Caki2 (cell line): Measurements from ENCODE around the gene CDC7. TPM values are rescaled to one million over a fixed set of nuclear protein-coding genes. Genes with fewer than 3 reads are reported as not detected.

Source experiments
- DNase-seq: peaks from one replicate; pipeline ENCODE4 v3.0.0-alpha.2; 2015; ENCODE audit warnings: low read depth
- in situ Hi-C: cut with HindIII; loops from 2 replicates; pipeline ENCODE4 v1.10.0; 2016; ENCODE audit warnings: low sequenced_read_pairs, low pct_unique_long_range_greater_than_20kb, mixed read lengths
- total RNA-seq: library from RNA; depleted of rRNA; stranded (reverse); fragments of >200 nt; shearing (Covaris generic); gene quantifications from 2 replicates; pipeline ENCODE4 v1.2.3, GENCODE V29; 2014; ENCODE audit warnings: low replicate concordance

Gene CDC7
- total RNA-seq, 1 experiment from 2014 or later, result 8.4 TPM

GRCh38 chr1:91537987-91538304, 37.3 kb downstream of the CDC7 start:
- no peak for DNase-seq
- in situ Hi-C loops, result no loop called here

DNA sequence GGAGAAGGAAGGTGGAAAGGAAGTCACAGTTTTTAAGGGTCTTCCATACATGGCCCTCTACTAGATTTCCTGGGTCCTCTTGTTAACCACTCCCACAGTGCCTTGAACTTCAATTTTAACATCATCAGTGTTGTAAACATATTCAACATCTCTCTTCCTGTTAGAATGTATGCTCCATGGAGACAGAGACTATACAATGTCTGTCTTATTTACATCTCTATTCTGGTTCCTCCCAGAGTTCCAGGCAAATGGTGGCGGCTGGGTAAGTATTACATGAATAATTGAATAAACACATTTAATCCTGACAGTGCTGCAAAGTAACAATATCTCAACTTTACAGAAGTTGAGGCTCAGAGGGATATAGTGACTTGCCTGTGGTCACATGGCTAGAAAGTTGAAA, 40.3 kb downstream of the CDC7 start:
- DNase-seq, result no peak
- in situ Hi-C loops, result no loop called here

DNA sequence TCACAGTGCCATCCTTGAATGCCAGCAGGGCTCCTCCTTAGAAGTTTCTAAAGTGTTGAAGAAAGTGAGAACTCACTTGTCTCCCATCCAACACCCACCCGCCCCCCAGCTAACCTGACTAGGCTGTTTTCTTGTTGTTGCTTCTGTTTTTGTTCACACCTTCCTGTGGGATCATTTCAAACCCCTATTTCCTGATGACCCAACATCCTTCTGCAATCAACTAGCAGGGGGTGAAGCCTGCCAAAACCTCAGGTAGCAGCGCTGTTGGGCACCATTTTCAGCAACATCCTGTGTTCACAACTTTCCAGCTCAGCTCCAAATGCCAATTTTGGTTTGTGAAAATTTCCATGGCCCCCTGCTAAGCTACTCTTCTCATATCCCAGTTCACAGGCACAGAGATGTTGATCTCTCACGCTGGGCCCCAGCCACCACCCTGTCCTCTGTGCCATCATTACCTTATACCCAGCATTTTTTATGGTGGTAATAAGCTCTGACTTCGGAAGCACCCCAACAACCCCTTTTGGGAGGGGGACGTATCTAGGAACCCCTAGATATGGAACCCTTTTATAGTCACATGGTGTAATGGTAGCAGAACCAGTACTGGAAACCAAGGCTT, 41.4 kb downstream of the CDC7 start:
- in situ Hi-C loops, result no loop called here
- DNase-seq, result no peak

DNA sequence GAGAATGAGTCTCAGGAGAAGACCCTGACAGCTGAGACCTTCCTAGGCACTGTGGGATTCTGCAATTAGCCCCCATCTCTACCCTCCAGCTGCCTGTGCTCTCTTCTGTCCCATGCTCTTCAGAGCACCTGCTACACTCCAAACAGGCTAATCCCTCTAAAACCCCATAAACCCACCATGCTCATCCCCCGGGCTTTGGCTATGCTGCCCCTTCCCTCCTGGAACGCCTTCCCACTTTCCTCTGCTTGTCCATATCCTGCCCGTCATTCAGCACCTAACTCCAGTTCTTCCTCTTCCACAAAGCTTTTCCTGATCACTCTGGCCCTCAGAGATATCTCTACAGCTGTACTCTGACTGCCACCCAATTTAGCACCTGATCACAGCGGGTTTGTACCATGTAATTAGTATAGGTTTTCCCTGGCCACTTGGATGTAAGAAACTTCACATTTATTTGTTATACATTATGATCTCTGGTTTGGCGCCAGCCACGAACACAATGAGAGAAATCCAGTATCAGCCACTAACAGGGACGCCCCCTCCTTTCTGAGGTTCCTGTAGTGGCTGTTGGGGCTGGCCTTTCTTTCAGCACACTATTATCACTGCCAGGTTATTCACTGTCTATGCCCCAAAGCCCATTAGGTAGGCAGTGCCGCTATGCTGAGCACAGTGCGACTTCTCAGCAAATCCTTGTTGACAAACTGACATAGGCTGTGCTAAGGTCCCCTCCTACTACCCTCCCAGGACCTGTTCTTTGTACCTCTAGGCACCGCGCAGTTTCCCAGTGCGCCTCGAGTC, 45.1 kb downstream of the CDC7 start:
- in situ Hi-C loops, result no loop called here
- DNase-seq, result no peak

DNA sequence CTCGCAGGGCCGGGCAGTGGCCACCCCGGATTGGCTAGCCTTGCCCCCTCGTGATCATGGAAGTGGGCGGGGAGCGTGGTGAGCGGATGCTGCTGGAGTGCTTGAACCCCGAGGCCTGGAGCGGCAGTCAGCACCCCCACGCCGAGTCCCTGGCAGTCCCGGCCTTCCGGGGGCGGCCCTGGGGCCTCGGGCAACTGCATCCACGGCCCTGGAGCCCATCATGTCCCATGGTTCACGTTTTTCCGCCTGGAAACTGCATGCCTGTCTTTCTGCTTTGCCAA, 45.6 kb downstream of the CDC7 start:
- in situ Hi-C loops, result no loop called here
- no peak for DNase-seq

DNA sequence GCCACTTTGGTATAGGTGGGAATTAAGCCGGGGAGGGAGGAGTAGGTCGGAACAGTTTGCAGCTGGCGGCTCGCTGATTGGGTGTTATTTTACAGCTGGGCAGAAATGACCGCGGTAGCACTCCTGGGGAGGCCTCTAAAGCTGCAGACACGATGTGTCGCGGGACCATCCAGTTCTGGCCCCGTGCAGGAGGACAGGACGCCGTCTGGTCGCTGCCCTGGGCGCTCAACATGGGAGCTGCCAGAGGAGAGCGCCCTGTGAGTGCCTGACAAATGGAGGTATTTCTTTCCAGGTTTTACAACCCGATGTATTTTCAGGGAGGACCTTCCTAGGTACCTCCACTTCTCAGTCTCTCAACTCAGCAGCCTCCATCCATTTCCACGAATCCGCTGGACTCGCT, 46.2 kb downstream of the CDC7 start:
- in situ Hi-C loops, result no loop called here
- no peak for DNase-seq

DNA sequence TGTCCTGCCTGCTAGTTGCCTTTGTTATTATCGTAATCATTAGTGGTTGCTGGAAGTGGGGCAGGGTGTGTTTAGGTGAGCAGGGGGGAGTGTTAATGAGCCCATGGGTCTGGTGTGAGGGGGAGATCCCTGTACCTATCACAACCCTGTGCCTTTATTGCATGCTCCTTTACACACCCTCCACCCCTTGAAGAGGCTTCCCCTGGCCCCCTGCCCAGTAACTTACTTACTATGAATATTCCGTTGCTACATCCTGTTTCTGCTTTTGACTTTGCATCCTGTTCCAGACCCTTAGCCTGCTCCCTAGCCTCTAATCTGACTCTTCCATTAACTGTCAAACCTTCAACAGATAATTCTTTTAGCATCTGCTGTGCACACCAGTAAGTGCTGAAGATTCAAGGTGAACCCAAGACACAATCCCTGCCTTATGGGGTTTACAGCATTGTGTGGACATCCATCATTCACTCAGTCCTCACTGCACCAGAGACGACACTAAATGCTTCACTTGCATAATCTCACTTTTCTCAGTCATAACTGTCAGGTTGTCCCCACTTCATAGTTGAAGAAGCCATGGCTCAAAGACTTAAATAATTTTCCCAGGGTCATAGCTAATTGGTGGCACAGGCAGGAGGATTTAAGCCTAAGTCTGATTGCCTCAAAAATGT, 47.9 kb downstream of the CDC7 start:
- in situ Hi-C loops, result no loop called here

GRCh38 chr1:91549041-91549735, 48.5 kb downstream of the CDC7 start:
- in situ Hi-C loops, result no loop called here
- DNase-seq, result no peak

More for the DNA sequence above, 47.9 kb downstream of the CDC7 start:
- no peak for DNase-seq

GRCh38 chr1:91550961-91551360, 50.3 kb downstream of the CDC7 start:
- DNase-seq, result no peak
- in situ Hi-C loops, result no loop called here

- no peak for DNase-seq
- in situ Hi-C loops, result no loop called here
These were observed 51.4 kb downstream of the CDC7 start for GRCh38 chr1:91552091-91552490.

- no peak for DNase-seq
- in situ Hi-C loops, result no loop called here
These were observed 51.9 kb downstream of the CDC7 start for GRCh38 chr1:91552596-91552995.

GRCh38 chr1:91553177-91553591, 52.5 kb downstream of the CDC7 start:
- DNase-seq, result no peak
- in situ Hi-C loops, result no loop called here

DNA sequence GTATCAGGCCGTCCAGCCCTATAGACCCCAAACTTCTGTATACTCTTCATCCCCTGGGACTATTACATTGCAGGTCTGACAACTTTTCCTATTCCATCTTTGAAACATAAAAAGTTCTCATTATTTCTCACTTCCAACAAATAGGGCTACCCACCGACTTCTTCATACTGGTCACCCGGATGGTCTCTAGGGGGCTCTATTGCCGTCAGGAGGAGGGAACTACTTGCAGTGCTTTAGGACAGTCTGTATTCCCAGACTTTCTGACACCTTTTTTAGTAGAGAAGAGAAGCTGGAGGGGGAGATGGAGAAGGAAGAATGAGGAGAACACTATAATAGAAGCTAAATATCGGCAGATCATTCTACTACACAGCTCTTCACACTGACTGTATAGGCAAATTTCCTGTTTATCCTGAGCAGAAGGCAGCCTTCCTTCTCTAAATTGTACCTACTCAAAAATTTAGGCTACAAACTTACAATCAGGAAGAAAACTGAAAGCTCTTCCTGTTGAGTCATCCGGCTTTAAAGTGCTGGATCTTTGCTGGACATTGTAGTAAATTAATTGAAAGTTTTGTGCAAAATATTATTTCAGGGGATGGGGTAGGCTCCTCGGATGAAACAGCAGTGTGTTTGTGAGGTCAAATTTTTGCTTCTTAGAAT, 54.6 kb downstream of the CDC7 start:
- in situ Hi-C loops, result no loop called here
- DNase-seq, result no peak

GRCh38 chr1:91555821-91556531, 55.3 kb downstream of the CDC7 start:
- in situ Hi-C loops, result no loop called here

DNA sequence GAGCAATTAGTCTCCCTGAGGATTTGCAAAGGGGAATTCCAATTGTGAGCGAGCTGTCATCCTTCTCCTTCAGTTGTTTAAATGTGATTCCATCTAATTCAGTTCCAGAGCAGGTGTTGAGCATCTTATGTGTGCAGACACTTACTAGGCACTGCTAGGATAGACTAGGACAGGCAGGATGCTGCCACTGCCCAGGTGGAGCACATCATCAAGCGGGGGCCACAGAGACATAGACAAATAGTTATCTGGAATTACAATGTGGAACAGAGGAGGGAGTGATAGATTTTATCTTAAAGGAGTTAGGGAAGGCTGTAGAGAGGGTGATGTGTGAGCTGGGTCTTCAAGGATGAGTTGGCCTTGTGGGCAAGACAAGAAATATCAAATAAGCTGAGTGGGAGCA, 55.9 kb downstream of the CDC7 start:
- DNase-seq, result no peak
- in situ Hi-C loops, result no loop called here

More at GRCh38 chr1:91555821-91556531, 55.3 kb downstream of the CDC7 start:
- no peak for DNase-seq

- DNase-seq, result no peak
- in situ Hi-C loops, result no loop called here
These were observed 56.5 kb downstream of the CDC7 start for GRCh38 chr1:91557039-91557690.

DNA sequence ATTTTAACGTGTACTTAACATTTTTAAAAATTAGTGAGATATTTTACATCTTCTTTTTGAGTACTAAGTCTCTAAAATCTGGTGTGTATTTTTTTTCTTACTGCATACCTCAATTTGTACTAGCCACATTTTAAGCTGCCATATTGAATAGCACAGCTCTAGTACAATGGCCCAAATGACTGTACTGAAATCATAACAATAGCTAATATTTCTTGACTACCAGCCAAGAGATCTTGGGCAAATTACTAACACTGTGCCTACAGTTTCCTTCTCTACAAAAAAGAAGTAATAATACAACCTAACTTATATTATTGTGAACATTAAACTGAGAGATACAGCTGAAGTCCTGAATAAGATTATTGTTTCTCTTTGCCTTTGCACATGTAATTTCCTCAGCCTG, 57.2 kb downstream of the CDC7 start:
- no peak for DNase-seq
- in situ Hi-C loops, result no loop called here
